NCI-H226 (cell line): ENCODE measurements around the gene LITAFD.
"Not testable (repeated sequence)": the region's sequence is repeated elsewhere in the genome, so short reads cannot be mapped to it uniquely, and the experiment has no call there.

Experiments used
- DNase-seq: peaks from one replicate; pipeline ENCODE4 v3.0.0-alpha.2; 2015

The LITAFD gene

GRCh38 chr16:8858994-8859912 lies 22.9 kb upstream of the LITAFD start:
- DNase-seq = no peak

- peak; percentile 59 for DNase-seq
Measured at GRCh38 chr16:8859913-8860881, 22.0 kb upstream of the LITAFD start.

GRCh38 chr16:8861563-8862308 lies 20.4 kb upstream of the LITAFD start:
- DNase-seq = no peak

- DNase-seq = no peak
Measured at GRCh38 chr16:8862309-8863130, 19.6 kb upstream of the LITAFD start.

- no peak for DNase-seq
Measured at GRCh38 chr16:8863594-8864424, 18.3 kb upstream of the LITAFD start.

- DNase-seq = no peak
Measured at GRCh38 chr16:8864480-8865110, 17.6 kb upstream of the LITAFD start.

- DNase-seq = no peak
Measured at GRCh38 chr16:8865145-8865882, 16.8 kb upstream of the LITAFD start.

- no peak for DNase-seq
Measured at GRCh38 chr16:8866118-8866883, 15.8 kb upstream of the LITAFD start.

GRCh38 chr16:8866884-8867215 lies 15.3 kb upstream of the LITAFD start:
- no peak for DNase-seq

GRCh38 chr16:8867216-8867931 lies 14.8 kb upstream of the LITAFD start:
- no peak for DNase-seq

GRCh38 chr16:8867932-8868415 lies 14.2 kb upstream of the LITAFD start:
- DNase-seq = no peak

GRCh38 chr16:8868416-8869211 lies 13.5 kb upstream of the LITAFD start, which contains the start of gene CARHSP1:
Gene CARHSP1, minus strand, starts transcription at chr16:8869006. Its CDS starts 9,678 bp downstream, at chr16:8859328.
- DNase-seq = peak; percentile 90

- DNase-seq = no peak
Measured at GRCh38 chr16:8869212-8869987, 12.8 kb upstream of the LITAFD start.

GRCh38 chr16:8869988-8870241 lies 12.2 kb upstream of the LITAFD start:
- not testable (repeated sequence) for DNase-seq

- no peak for DNase-seq
Measured at GRCh38 chr16:8872071-8872470, 10.1 kb upstream of the LITAFD start.
